ENCODE results near the gene TRMT1.

TRMT1 gene

DNA sequence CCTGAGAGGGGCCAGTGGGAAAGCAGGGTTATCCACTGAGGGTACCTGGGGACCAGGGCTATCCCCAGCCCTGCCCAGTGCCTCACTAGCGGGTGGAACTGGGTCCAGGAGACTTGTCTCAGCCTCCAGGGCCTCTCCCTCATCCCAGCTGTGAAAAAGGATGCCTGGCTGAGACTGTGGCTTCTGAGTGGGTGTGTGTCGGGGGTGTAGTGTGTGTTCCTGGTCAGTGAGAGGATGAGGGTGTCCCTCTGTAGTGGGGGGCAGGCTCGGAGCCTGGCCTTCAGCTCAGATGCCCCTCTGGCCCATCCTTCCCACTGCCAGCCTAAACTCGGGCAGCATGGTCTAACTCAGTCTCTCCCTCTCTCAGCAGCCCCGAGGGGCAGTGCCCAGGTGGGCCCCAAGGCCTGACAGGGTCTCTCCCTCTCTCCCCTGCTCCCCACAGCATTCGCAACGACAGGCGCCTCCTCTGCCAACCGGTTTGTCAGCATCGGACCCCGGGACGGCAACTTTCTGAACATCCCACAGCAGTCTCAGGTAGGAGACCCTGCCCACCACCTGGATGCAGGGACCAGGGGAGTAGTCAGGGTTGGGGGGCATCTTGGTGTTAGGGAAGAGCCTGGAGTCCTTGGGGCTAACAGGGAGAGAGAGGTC, 26.6 kb downstream of the TRMT1 start:
- no peak for DNase-seq

DNA sequence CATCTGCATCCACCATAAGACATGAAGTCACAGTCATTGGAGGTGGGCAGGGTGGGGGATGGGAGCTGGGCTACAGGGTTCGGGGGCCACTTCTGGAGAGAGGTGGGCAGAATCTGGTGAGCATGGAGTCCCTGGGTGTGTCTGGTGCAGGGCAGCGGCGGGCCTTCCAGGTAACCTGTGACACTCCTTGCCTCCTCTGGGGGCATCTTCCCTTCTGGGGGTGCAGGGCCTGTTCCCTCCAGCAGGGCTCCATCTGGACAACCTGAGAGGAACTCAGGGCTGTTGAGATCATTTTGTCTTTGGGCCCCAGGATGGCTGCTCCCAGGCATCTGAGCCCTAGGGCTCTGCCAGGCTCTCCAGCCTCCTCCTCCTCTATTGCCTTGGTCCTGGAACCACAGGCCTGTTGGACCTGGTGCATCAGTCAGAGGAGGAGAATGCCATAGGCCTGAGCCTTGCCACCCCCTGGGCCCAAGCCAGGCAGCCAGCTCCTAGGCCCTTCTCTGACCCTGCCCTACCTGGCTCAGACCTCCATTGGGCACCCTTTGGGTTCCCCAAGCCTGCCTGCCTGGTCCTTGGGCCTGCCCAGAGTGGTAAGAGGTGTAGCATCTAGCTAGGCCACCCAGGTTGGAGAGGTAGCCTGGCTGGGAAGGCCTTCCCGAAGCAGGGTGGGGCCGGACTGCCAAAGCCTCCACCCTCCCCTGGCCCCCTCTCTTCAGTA, 27.2 kb downstream of the TRMT1 start:
- no peak for DNase-seq

DNA sequence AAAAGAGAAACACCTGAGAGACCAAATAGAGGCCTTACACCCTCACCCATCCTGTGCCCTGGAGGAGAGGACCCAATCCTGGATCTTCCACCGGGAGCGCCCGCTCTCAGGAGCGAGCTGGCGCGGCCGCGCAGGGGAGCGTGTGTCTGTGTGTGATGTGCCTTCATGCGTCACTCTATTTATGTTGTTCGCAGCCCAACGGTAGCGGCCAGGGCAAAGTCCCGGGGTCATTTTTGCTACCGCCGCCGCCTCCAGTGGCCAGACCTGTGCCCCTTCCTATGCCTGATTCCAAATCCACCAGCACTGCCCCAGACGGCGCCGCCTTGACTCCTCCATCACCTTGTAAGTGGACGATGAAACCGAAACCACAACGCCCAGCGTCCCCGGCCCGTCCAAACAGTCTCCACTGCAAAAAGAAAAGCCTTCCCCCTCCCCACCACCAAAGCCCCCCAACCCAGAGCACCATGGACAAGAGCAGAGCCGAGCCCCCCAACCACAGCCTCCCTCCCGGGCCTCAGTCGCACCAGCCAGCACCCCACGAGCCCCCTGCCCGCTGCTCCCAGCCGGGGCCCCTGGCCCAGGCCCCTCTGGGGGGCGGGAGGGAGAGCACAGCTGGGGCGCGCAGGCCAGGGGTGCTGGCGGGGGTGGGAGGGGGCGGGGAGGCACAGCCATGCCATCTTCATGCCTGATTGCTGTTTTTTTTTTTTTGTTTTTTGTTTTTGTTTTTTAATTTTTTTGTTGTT, 28.6 kb downstream of the TRMT1 start:
- no peak for DNase-seq

DNA sequence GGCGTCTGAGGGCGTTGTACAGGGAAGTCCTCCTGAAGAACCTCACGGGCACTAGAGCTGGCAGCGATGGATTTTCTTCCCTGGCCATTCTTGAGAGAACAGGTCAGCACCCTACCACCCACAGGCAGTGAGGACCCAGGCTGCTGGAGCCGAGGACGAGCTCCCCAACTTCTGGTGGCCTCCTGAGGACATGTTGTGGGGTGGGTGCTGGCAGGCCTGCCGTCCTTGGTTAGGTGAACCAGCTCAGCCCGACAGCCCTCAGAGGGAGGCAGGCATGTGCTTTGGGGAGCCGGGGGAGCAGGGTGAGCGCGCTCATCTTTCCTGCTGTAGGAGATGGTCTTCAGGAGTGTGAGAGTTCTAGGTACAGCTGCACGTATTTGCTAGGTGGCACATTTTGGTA, 29.2 kb downstream of the TRMT1 start:
- DNase-seq, result no peak

DNA sequence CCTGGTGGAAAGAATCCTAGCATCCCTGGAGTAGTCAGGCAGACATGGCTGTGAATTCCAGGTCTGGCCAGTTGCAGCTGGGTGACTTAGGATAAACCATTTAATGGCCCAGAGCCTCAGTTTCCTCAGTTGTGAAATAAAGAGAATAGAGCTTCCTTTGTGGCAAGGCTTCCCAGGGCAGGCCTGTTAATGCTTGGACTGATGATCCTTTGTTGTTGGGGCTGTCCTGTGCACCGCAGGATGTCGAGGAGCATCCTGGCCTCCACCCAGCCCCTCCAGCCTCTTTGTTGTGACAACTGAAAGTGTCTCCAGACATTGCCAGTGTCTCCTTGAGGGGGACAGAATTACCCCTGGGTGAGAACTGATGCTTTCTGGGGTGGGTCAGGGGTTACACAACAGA, 30.2 kb downstream of the TRMT1 start:
- no peak for DNase-seq

DNA sequence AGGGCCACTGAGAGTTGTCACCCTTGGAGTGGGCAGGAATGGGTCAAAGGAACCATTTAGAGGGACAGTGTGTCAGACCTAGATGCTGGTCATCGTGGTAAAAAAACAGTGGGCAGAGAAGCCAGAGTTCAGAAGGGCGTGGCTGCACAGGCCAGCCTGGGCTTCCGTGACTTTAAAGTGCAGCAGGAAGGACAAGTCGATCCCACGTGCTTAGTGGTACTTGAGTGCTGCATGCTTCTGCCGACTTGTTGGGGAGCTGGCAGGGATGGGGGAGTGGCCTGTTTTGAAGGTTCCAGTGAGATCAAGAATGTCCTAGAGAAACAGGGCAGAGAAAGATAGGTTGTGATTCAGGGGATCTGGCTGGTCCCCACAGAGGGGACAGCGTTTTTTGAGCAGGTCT, 30.9 kb downstream of the TRMT1 start:
- no peak for DNase-seq

DNA sequence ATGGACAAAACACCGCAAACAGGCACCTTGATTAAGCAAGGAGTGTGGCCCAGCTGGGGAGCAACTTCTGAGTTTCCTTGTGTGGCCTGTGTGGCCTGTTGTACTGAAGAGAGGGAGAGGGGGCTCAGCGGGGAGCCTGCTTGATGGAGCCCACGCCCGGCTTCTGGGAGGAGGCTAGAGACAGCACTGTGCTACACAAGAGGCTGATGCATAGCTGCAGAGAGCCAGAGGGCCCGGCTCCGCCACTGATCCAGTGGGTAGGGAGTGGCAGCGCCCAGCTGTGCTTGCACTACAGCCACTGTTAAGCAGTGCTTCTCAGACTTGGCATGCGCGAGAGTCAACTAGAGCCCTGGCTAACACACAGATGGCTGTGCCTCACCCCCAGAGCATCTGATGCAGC, 32.9 kb downstream of the TRMT1 start:
- DNase-seq, result no peak

DNA sequence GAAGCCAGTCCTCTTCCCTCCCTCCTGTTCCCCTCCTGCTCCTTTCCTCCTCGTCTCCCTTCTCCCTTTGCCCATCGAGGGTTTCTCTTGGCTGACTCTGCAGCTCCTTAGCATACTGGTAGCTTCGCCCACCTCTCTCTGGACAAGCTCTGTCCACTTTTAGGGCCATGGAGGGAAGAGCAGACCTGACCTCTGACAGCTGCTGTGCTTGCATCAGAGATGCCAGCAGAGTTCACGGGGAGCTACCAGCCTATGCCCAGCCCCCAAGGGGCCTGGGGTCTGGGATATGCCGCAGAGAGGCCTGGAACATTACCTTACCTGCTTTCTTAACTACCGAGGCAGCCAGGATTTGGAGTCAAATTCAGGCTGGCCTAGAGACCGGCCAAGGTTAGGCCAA, 33.5 kb downstream of the TRMT1 start:
- no peak for DNase-seq

DNA sequence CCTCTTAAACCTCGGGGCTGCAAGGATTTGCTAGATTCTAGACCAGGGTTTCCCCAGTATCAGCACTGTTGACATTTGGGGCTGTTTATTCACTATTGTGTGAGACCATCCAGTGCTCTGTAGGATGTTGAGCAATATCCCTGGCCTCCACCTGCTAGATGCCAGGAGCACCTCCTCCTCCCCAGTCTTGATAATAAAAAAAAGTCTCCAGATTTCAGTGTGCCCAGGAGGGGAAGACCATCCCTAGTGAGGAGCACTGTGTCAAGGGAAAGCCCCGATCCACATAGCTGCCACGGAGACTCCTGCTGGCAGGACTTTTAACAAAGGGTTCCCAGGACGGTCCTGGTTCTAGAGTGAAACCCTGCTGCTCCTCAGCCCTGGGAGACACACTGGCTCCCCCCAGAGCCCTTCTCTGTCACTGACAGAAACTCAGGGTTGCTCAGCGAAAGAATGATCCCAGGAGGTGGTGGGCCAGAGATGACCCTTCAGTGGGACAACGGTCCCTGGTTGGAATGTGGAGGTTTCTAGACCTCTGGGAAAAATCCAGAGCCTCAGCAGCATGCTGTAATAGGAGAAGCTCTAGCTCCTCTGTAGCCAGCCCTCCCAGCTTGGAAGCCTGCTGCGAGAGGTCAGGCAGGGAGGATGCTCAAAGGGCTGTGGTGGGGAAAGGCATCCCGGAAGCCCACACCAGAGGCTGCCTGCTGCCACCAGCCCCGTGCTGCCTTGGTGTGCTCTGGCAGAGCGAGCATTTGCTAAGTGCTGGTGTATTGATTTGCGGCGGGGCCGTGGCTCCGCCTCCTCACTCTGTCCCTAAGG, 34.1 kb downstream of the TRMT1 start:
- no peak for DNase-seq

DNA sequence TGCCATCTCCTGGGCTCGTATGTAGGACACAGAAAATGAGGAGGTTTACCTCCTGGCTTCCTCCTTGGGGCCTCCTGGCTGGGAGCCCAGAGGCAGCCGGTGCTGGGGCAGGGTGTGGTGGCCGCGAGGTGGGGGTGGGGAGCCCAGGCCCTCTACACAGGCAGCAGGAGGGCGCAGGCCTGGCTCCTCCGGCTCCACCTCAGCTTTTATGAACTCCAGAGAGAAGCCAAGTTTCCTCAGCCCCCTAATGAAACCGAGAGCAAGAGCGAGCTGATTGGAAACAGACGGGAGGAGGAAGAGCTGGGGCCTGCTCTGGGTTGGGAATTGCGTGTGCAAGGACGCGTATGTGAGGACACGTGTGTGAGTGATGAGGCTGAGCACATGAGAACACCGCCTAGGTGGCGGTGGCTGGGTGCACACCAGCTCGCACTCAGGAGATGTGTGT, 37.0 kb downstream of the TRMT1 start:
- no peak for DNase-seq

DNA sequence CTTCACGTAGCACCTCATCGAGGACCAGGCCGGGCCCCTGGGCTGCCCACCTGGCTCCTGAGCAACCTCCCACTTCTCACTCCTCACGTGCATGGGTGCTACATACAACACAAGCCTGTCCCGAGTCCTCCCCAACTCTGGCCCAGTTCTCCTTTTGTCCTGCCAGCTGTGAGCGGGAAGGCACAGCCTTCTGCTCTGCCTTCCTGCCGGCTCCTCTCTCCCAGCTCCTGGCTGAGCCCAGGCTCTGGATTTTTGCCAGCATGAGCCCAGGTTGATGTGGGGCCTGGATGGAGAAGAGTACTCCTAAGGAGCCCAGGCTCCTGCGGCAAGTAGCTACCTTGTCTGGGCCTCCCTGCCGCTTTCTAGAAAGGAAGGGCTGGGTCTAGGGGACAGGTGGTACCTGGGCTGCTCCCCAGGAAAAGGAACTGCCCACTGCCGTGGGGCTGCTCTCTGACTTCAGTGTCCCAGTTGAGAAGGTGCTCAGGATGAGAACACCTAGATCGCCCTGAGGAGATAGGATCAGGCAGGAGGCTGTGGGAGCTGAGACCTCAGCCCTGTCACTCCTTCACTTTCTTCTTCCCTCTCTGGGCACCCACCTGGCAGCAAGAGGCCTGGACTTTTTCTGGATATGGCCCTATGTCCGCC, 37.5 kb downstream of the TRMT1 start:
- DNase-seq, result no peak

DNA sequence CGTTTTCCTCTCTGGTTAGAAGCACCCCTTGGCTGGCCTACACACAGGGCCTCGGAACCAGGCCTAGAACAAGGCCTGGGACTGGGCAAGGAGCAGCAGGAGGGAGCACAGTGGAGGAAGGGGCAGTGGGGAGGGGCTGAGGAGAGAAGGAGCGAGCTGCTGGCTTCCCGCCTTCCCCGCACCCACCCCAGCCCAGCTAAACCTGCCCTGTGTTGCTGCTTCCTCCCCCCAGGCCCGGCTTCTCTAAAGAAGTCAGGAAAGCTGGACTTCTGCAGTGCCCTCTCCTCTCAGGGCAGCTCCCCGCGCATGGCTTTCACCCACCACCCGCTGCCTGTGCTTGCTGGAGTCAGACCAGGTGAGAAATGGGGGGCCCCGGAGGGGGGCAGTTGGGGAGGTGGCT, 38.2 kb downstream of the TRMT1 start:
- no peak for DNase-seq

DNA sequence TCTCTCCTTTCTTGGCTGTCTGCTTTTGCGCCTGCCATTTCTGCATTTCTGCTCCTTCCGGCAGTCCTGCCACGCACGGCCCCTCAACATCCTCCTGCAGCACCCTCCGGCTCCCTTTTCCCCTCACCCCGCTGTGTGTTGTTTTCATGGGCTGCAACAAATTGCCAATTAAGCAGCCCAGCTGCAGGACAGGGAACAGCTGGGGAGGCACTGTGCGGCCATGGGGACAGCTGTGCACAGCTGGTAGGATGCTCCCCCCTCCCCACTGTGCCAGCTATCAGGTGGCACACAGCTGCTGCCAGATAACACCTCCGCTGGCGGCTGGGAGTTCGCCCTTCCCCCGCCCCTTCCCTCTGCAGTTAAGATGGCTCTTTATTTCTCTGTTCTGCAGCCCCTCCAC, 39.3 kb downstream of the TRMT1 start:
- DNase-seq, result no peak

DNA sequence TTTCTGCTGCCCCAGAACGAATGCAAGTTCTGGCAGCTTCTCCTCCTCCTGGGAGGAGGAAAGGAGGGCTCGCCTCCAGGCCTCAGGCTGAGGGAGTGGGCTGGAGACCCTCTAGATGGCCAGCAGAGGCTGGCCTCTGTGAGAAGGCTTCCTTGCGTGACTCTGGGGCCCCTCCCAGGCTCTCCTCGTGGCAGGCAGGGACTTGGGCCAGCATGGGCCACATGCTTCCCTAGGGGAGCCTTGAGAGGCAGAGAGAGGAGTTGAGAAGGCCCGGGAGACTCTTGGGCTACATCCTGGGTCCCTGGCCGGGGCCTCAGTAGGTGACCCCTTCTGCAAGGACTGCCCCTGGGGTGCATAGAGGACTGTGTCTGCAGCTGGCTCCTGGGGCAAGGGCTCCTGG, 39.8 kb downstream of the TRMT1 start:
- no peak for DNase-seq

DNA sequence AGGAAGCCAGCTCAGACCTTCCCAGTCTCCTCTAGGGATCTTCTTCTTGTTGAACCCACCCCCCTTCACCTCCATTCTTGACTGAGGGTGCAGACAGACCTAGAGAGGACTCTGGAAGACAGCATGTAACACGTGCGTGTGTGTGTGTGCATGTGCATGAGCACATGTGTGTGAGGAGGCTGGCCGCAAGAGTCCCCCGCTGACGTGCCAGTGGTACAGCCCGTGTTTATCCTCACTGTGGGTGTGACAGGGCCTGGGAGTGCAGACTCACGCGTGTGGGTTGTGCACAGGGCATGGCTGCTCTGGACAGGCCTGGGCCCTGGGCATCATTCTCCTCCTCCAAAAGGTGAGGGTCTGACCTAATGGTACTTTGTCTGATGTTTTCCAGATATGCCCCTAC, 40.2 kb downstream of the TRMT1 start:
- no peak for DNase-seq

DNA sequence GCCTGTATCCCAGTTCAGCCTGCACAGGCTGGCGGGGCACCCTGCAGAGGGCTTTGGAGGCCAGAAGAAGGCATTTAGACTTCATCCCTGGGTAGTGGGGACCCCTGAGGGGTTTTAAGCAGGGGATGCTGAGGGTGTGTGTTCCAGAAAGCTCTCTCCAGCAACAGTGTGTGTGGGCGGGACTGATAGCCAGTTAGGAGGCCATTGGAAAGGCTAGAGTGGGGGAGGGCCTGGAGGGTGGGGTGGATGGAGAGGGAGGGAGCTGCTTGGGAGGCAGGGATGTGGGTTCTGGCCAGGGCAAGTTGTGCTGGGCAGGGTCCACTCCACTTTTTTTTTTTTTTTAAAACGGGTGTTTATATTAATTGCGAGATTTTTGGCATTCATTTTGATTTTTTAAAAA, 42.2 kb downstream of the TRMT1 start:
- DNase-seq, result no peak

DNA sequence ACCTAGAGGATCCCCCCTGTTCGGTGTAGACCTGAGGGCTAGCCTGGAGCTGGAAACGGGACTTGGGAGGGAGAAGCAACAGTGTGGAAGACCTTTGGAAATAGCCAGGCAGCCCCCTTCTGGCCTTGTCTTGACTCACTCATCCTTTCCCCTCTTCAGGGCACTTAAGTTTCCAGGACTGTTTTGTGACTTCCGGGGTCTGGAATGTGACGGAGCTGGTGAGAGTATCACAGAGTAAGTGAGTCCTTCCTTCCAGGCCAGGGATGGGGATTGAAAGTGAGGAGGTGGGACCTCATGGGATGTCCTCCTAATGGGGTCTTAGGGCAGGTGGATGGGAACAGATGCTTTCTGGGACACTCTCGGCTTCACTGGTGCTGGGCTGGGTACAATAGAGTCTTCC, 43.3 kb downstream of the TRMT1 start:
- DNase-seq, result no peak

DNA sequence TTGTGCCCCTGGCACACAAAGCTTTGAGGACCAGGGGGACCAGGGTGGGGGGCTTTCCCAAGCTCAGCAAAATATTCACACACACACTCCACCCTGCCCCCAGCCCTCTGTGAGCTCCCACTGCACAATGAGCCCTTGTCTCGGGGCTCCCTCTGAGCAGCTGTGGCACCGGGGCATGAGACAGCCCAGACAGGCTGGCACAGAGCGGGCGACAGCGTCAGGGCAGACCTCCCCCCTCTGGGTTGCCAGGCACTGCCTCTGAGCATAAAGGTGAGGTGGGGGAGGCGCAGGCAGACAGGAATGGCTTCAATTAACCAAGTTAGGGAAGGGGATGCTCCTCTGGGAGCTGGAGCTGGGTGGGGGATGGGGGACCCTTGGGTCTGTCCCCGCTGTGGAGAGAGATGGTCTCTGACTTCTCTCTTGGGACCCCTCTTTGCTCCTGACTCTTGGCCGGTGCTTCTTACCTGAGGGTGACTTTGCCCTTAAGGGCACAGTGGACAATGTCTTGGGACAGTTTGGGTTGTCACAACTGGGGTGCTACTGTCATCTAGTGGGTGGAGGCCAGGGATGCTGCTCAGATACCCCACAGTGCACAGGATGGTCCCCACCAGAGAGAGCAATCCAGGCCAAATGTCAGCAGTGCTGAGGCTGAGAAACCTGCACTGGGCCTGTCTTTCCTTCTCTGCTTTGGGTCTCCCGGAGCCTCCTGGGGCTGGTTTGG, 44.2 kb downstream of the TRMT1 start:
- no peak for DNase-seq

DNA sequence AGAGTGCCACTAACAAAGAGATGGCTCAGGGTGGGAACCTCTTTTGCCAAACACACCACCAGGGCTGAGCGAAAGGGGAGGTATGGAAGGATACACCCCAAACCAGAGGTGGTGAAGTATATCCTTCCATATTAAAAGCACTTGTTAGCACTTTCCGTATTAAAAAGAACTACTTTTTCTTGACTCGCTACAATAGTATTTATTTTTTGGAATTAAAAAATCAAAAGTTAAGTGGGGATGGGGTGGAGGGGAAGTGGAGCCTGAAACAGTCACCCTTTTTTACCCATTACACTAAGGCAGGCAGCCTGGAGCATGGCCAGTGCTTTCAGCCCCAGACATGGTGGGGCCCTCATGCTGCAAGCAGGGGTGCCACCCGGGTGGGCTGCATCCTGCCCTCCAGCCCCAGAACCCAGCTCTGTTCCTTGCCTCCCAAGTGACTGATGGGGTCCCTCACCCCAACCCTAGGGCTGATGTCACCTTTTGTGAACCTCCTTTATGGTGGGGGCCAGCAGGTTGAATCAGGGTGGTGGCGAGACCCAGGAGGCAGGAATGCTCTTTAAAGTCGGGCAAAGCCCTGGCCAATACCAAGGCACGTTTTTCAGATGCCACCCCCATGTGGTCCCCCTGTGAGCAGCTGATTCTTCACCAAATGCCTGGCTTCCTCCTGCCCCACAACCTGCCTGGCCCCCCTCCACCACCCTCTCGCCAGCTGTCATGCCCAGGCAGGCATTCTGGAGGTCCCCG, 44.9 kb downstream of the TRMT1 start:
- no peak for DNase-seq

DNA sequence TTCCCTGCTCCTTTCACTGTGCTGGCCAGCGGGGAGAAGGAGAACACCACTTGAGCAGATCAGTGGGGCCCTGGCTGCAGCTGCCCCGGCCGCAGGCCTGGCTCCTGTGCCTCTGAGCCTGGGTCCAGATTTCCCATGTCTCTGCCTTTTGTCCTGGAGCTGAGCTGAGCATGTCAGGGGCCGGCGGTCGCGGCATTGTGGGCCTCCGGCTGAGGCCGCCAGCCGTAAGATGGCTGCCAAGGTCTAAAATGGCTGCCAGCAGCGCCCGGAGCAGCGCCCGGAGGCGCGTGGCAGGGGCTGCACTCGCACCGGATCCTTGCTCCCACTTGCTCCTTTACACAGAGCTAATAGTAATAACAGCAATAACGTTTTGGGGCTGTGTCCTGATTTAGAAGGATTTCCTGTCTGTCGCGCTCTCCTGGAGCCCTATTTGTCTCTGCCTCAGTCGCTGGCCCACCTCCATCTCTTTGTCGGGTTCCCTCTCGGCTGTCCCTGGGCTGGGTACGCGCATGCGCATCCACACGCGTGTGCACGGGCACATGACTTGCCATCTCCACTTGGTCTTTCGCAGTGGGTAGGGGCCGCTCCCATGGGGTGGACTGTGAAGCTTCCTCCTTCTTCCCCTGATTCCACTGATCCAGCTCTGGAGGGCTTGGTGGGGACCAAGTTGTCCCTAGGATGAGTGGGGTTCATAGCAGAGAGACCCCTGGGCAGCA, 46.0 kb downstream of the TRMT1 start:
- no peak for DNase-seq
